Activated naive CD4-positive, alpha-beta T cell treated with anti-CD3 and anti-CD28 coated beads, Interleukin-2, amount 10 ng/mL, durations not matched to agents 7 days and 5 days (primary cell): ENCODE results near the gene RDH13.
"Not testable (repeated sequence)": the region's sequence is repeated elsewhere in the genome, so short reads cannot be mapped to it uniquely, and the experiment has no call there.

Experiments
- CTCF ChIA-PET: fragments of 350-600 bp; sonication (Branson Sonifier 250); formaldehyde crosslinking; loops from one replicate; lab custom pipeline; 2021; ENCODE audit warnings: antibody characterized with exemption; lab: Charles Lee
- DNase-seq: peaks from one replicate; pipeline ENCODE4 v3.0.0-alpha.2; 2020
- H3K27ac Mint-ChIP-seq: one replicate; pipeline ENCODE4 v1.8.0; 2021; ENCODE audit warnings: mild to moderate bottlenecking, moderate library complexity, mixed read lengths
- H3K27me3 Mint-ChIP-seq: one replicate; pipeline ENCODE4 v1.8.0; 2021; ENCODE audit warnings: mild to moderate bottlenecking, mixed read lengths
- H3K36me3 Mint-ChIP-seq: one replicate; pipeline ENCODE4 v1.8.0; 2021; ENCODE audit warnings: mixed read lengths
- H3K4me1 Mint-ChIP-seq: one replicate; pipeline ENCODE4 v1.8.0; 2021; ENCODE audit warnings: mixed read lengths
- H3K4me3 Mint-ChIP-seq: one replicate; pipeline ENCODE4 v1.8.0; 2021; ENCODE audit warnings: mild to moderate bottlenecking, moderate library complexity, mixed read lengths
- H3K9me3 Mint-ChIP-seq: one replicate; pipeline ENCODE4 v1.8.0; 2021; ENCODE audit warnings: mixed read lengths

RDH13 gene

GRCh38 chr19:55014714-55015113, 48.2 kb downstream of the RDH13 start:
- peak overlapping the region; percentile 65 for H3K27ac Mint-ChIP-seq
- H3K27me3 Mint-ChIP-seq: no peaks in the 10 kb centered on the region
- H3K36me3 Mint-ChIP-seq: peaks cover 15% of the 10 kb centered on the region
- peaks cover 19% of the 10 kb centered on the region for H3K9me3 Mint-ChIP-seq
- DNase-seq: peak; percentile 25
- peak overlapping the region; percentile 54 for H3K4me3 Mint-ChIP-seq
- peaks cover 3% of the 10 kb centered on the region for H3K4me1 Mint-ChIP-seq
- CTCF ChIA-PET: no interaction called here

GRCh38 chr19:55013596-55013995, 49.4 kb downstream of the RDH13 start:
- Mint-ChIP-seq H3K4me1 (peaks cover 3% of the 10 kb centered on the region), H3K36me3 (peaks cover 20% of the 10 kb centered on the region), H3K4me3 (no peak overlapping the region), H3K27me3 (no peaks in the 10 kb centered on the region), H3K27ac (no peak overlapping the region), H3K9me3 (peaks cover 23% of the 10 kb centered on the region)
- no peak for DNase-seq
- CTCF ChIA-PET: no interaction called here

GRCh38 chr19:55012306-55012705, 50.6 kb downstream of the RDH13 start:
- Mint-ChIP-seq H3K4me1 (peaks cover 13% of the 10 kb centered on the region), H3K27ac (no peak overlapping the region)

GRCh38 chr19:55010561-55010960, 52.4 kb downstream of the RDH13 start:
- CTCF ChIA-PET, H3K27me3 Mint-ChIP-seq: not testable (repeated sequence)
- H3K36me3 Mint-ChIP-seq: peaks cover 34% of the 10 kb centered on the region

More at GRCh38 chr19:55012306-55012705, 50.6 kb downstream of the RDH13 start:
- Mint-ChIP-seq H3K27me3 (no peaks in the 10 kb centered on the region), H3K9me3 (peaks cover 28% of the 10 kb centered on the region), H3K36me3 (peaks cover 22% of the 10 kb centered on the region), H3K4me3 (no peak overlapping the region)
- no peak for DNase-seq
- CTCF ChIA-PET: interaction anchor here (0.7 kb wide), 1 partner anchor 440 kb away, joined by 3 read pairs; no protein-coding TSS in a partner anchor

GRCh38 chr19:55008781-55009180, 54.2 kb downstream of the RDH13 start:
- H3K27me3 Mint-ChIP-seq, DNase-seq, CTCF ChIA-PET, H3K27ac Mint-ChIP-seq: not testable (repeated sequence)
- H3K4me3 Mint-ChIP-seq: peak overlapping the region; percentile 2
- H3K4me1 Mint-ChIP-seq: peaks cover 36% of the 10 kb centered on the region
- peaks cover 48% of the 10 kb centered on the region for H3K9me3 Mint-ChIP-seq
- peaks cover 41% of the 10 kb centered on the region for H3K36me3 Mint-ChIP-seq

More at GRCh38 chr19:55010561-55010960, 52.4 kb downstream of the RDH13 start:
- DNase-seq, H3K4me3 Mint-ChIP-seq, H3K27ac Mint-ChIP-seq: not testable (repeated sequence)
- Mint-ChIP-seq H3K9me3 (peaks cover 39% of the 10 kb centered on the region), H3K4me1 (peaks cover 25% of the 10 kb centered on the region)

- H3K27ac Mint-ChIP-seq, H3K4me3 Mint-ChIP-seq, DNase-seq, CTCF ChIA-PET, H3K27me3 Mint-ChIP-seq: not testable (repeated sequence)
- Mint-ChIP-seq H3K9me3 (peaks cover 52% of the 10 kb centered on the region), H3K4me1 (peaks cover 36% of the 10 kb centered on the region), H3K36me3 (peaks cover 41% of the 10 kb centered on the region)
These were observed 54.8 kb downstream of the RDH13 start for GRCh38 chr19:55008189-55008588.

- H3K27me3 Mint-ChIP-seq, DNase-seq, CTCF ChIA-PET: not testable (repeated sequence)
- H3K4me3 Mint-ChIP-seq: peak overlapping the region; percentile 3
- H3K4me1 Mint-ChIP-seq: peaks cover 36% of the 10 kb centered on the region
- H3K27ac Mint-ChIP-seq: peak overlapping the region; percentile 76
- H3K9me3 Mint-ChIP-seq: peaks cover 52% of the 10 kb centered on the region
- peaks cover 41% of the 10 kb centered on the region for H3K36me3 Mint-ChIP-seq
These were observed 55.4 kb downstream of the RDH13 start for GRCh38 chr19:55007537-55007936.

GRCh38 chr19:55006795-55007194, 56.2 kb downstream of the RDH13 start:
- DNase-seq, H3K27me3 Mint-ChIP-seq, CTCF ChIA-PET: not testable (repeated sequence)
- peaks cover 54% of the 10 kb centered on the region for H3K9me3 Mint-ChIP-seq
- peaks cover 43% of the 10 kb centered on the region for H3K36me3 Mint-ChIP-seq
- peaks cover 36% of the 10 kb centered on the region for H3K4me1 Mint-ChIP-seq
- H3K4me3 Mint-ChIP-seq: peak overlapping the region; percentile 58
- H3K27ac Mint-ChIP-seq: peak overlapping the region; percentile 65

- CTCF ChIA-PET: no interaction called here
- peaks cover 53% of the 10 kb centered on the region for H3K9me3 Mint-ChIP-seq
- H3K36me3 Mint-ChIP-seq: peaks cover 41% of the 10 kb centered on the region
- DNase-seq: peak; percentile 70
- H3K4me1 Mint-ChIP-seq: peaks cover 36% of the 10 kb centered on the region
- peak overlapping the region; percentile 89 for H3K27ac Mint-ChIP-seq
- peak overlapping the region; percentile 65 for H3K4me3 Mint-ChIP-seq
- H3K27me3 Mint-ChIP-seq: peaks cover 10% of the 10 kb centered on the region
These were observed 57.1 kb downstream of the RDH13 start for GRCh38 chr19:55005684-55006488.

GRCh38 chr19:55000761-55001160, 62.2 kb downstream of the RDH13 start:
- H3K4me1 Mint-ChIP-seq: peaks cover 16% of the 10 kb centered on the region
- H3K27ac Mint-ChIP-seq: no peak overlapping the region
- H3K4me3 Mint-ChIP-seq: no peak overlapping the region
- peaks cover 10% of the 10 kb centered on the region for H3K27me3 Mint-ChIP-seq
- peaks cover 21% of the 10 kb centered on the region for H3K36me3 Mint-ChIP-seq
- CTCF ChIA-PET: no interaction called here
- no peak for DNase-seq
- H3K9me3 Mint-ChIP-seq: peaks cover 28% of the 10 kb centered on the region

- H3K4me1 Mint-ChIP-seq, H3K4me3 Mint-ChIP-seq, H3K27ac Mint-ChIP-seq, H3K9me3 Mint-ChIP-seq, CTCF ChIA-PET, DNase-seq, H3K36me3 Mint-ChIP-seq, H3K27me3 Mint-ChIP-seq: not testable (repeated sequence)
These were observed 64.2 kb downstream of the RDH13 start for GRCh38 chr19:54998751-54999239.

- CTCF ChIA-PET: no interaction called here
- Mint-ChIP-seq H3K27ac (no peak overlapping the region), H3K36me3 (no peaks in the 10 kb centered on the region), H3K27me3 (no peaks in the 10 kb centered on the region), H3K4me3 (no peak overlapping the region), H3K9me3 (peaks cover 4% of the 10 kb centered on the region), H3K4me1 (no peaks in the 10 kb centered on the region)
- no peak for DNase-seq
These were observed 67.4 kb downstream of the RDH13 start for GRCh38 chr19:54995561-54995960.
